Liver (tissue), 9 donors: Measurements from ENCODE around the gene ZNF580. TPM values are rescaled to one million over a fixed set of nuclear protein-coding genes. Genes with fewer than 3 reads are reported as not detected.

Experiments
- DNase-seq: peaks from one replicate; pipeline ENCODE4 v3.0.0-alpha.2; 2017; ENCODE audit warnings: low spot score
- H3K27ac ChIP-seq, 2 donors: one replicate each; pipeline ENCODE4 v1.7.0; 2013; ENCODE audit warnings: inconsistent platforms in 2 of 2, low read length in 2 of 2, control low read depth in 1 of 2, low read depth in 1 of 2, mild to moderate bottlenecking in 1 of 2
- H3K27me3 ChIP-seq, 4 donors: one replicate each; pipeline versions ENCODE4 v1.6.1 to v1.7.0; 2013; ENCODE audit warnings: low read length in 3 of 4, inconsistent platforms in 1 of 4, mild to moderate bottlenecking in 1 of 4, moderate library complexity in 1 of 4; ENCODE audit not compliant: control insufficient read depth in 4 of 4, insufficient read depth in 4 of 4
- H3K36me3 ChIP-seq, 4 donors: one replicate each; pipeline versions ENCODE4 v1.6.1 to v1.7.0; 2013; ENCODE audit warnings: low read length in 3 of 4, mild to moderate bottlenecking in 3 of 4, low read depth in 1 of 4, moderate library complexity in 1 of 4; ENCODE audit not compliant: control insufficient read depth in 4 of 4, insufficient read depth in 3 of 4
- H3K4me1 ChIP-seq, 4 donors: one replicate each; pipeline versions ENCODE4 v1.6.1 to v1.7.0; 2013; ENCODE audit warnings: low read length in 3 of 4, mild to moderate bottlenecking in 3 of 4, moderate library complexity in 1 of 4; ENCODE audit not compliant: control insufficient read depth in 4 of 4, insufficient read depth in 4 of 4
- H3K4me3 ChIP-seq, 3 donors: one replicate each; pipeline versions ENCODE4 v1.6.1 to v1.7.0; 2013; ENCODE audit warnings: low read length in 3 of 3, control low read depth in 1 of 3, low read depth in 1 of 3, mild to moderate bottlenecking in 1 of 3
- H3K9ac ChIP-seq, 2 donors: one replicate each; pipeline ENCODE4 v1.7.0; 2013; ENCODE audit warnings: low read length in 2 of 2, mild to moderate bottlenecking in 2 of 2, moderate library complexity in 2 of 2, control low read depth in 1 of 2, low read depth in 1 of 2
- H3K9me3 ChIP-seq, 4 donors: one replicate each; pipeline versions ENCODE4 v1.6.1 to v1.7.0; 2013; ENCODE audit warnings: low read length in 3 of 4; ENCODE audit not compliant: control insufficient read depth in 4 of 4
- CTCF ChIP-seq: fragments of 150-350 bp; IDR thresholded peaks from 2 replicates; pipeline ENCODE4 v1.5.1; 2017; ENCODE audit warnings: improper control_type of control experiment, low read depth, low read length; ENCODE audit not compliant: missing input control
- EGR1 ChIP-seq, 2 donors: IDR thresholded peaks; 2 replicates each; pipeline ENCODE4 v1.6.1; 2016 to 2018; ENCODE audit warnings: antibody characterized with exemption in 2 of 2, low read depth in 2 of 2
- FOXA1 ChIP-seq: IDR thresholded peaks from 2 replicates; pipeline ENCODE4 v1.6.1; 2016; ENCODE audit warnings: antibody characterized with exemption
- FOXA2 ChIP-seq: IDR thresholded peaks from 2 replicates; pipeline ENCODE4 v1.6.1; 2016; ENCODE audit warnings: antibody characterized with exemption
- HNF4A ChIP-seq, 2 donors: conservative IDR thresholded peaks; 2 replicates each; pipeline ENCODE4 v1.6.1; 2016; ENCODE audit warnings: antibody characterized with exemption in 2 of 2, mild to moderate bottlenecking in 2 of 2
- HNF4G ChIP-seq: IDR thresholded peaks from 2 replicates; pipeline ENCODE4 v1.6.1; 2016; ENCODE audit warnings: antibody characterized with exemption
- JUND ChIP-seq, 2 donors: IDR thresholded peaks; 2 replicates each; pipeline ENCODE4 v1.6.1; 2016; ENCODE audit warnings: antibody characterized with exemption in 2 of 2
- NR2F2 ChIP-seq: IDR thresholded peaks from 2 replicates; pipeline ENCODE4 v1.6.1; 2016; ENCODE audit warnings: antibody characterized with exemption
- RAD21 ChIP-seq, 2 donors: IDR thresholded peaks; 2 replicates each; pipeline ENCODE4 v1.6.1; 2016; ENCODE audit warnings: antibody characterized with exemption in 2 of 2, mild to moderate bottlenecking in 2 of 2
- RXRA ChIP-seq, 2 donors: IDR thresholded peaks; 2 replicates each; pipeline ENCODE4 v1.6.1; 2017 to 2018; ENCODE audit warnings: antibody characterized with exemption in 2 of 2, mild to moderate bottlenecking in 1 of 2
- SP1 ChIP-seq: IDR thresholded peaks from 2 replicates; pipeline ENCODE4 v1.6.1; 2018; ENCODE audit warnings: antibody characterized with exemption, mild to moderate bottlenecking
- TAF1 ChIP-seq: conservative IDR thresholded peaks from 2 replicates; pipeline ENCODE4 v1.6.1; 2016; ENCODE audit warnings: antibody characterized with exemption, mild to moderate bottlenecking
- YY1 ChIP-seq: IDR thresholded peaks from 2 replicates; pipeline ENCODE4 v1.6.1; 2016; ENCODE audit warnings: antibody characterized with exemption, mild to moderate bottlenecking
- ZBTB33 ChIP-seq: IDR thresholded peaks from 2 replicates; pipeline ENCODE4 v1.6.1; 2016; ENCODE audit warnings: antibody characterized with exemption
- WGBS: extraction: QIAGEN DNeasy Blood & Tissue Kit; methylation state at CpG from one replicate; pipeline ENCODE4 v1.1.7; 2013; 5-methylcytosine and 5-hydroxymethylcytosine counted together
- polyA plus RNA-seq, 2 donors: library from polyadenylated mRNA; stranded (reverse) in 1 of 2; unstranded in 1 of 2; fragments of 200-250 nt in 1 of 2; fragments of >200 nt in 1 of 2; fragmentation: Nextera tagmentation in 1 of 2; extraction: Ambion mirVana in 1 of 2; gene quantifications; one replicate each; pipeline versions ENCODE4 v1.2.1 to v1.2.3, GENCODE V29; 2013 to 2015
- total RNA-seq, 2 donors: library from RNA; depleted of rRNA; stranded (reverse); fragments of >200 nt; gene quantifications; one replicate each; pipeline ENCODE4 v1.2.3, GENCODE V29; 2014
- TF ChIP-seq, protein P1 (sequence below): IDR thresholded peaks from 2 replicates; pipeline ENCODE4 v1.6.1; 2016; ENCODE audit warnings: antibody characterized with exemption
- TF ChIP-seq, protein P2 (sequence below): IDR thresholded peaks from 2 replicates; pipeline ENCODE4 v1.6.1; 2016; ENCODE audit warnings: antibody characterized with exemption
- donor health status: healthy.
- donor health status: healthy.
- donor health status: healthy.
- donor health status: healthy.
- donor health status: healthy.

ZNF580 gene
- total and polyA plus RNA-seq, 4 donors = 2.6 to 5.2 (median 5.1) TPM

- TF ChIP-seq ZBTB33 (no peak), SP1 (no peak), TAF1 (no peak), HNF4A (conservative IDR thresholded peaks at IDR 0.05) (no peak)
Measured at GRCh38 chr19:55611300-55611982, 29.4 kb upstream of the ZNF580 start (continued).

GRCh38 chr19:55611983-55612645 lies 28.7 kb upstream of the ZNF580 start:
- H3K36me3 ChIP-seq = peaks cover 0 to 24% (median 12%) of the 10 kb centered on the region in 4 donors
- TF ChIP-seq HNF4G (no peak), EGR1 (IDR thresholded peaks at IDR 0.05; ENCODE audit: low read depth in 2 of 2) (no peak), YY1 (no peak), RXRA (IDR thresholded peaks at IDR 0.05) (no peak), FOXA2 (no peak), NR2F2 (no peak), SP1 (no peak), JUND (IDR thresholded peaks at IDR 0.05) (no peak)
- TF ChIP-seq, protein P1, sequence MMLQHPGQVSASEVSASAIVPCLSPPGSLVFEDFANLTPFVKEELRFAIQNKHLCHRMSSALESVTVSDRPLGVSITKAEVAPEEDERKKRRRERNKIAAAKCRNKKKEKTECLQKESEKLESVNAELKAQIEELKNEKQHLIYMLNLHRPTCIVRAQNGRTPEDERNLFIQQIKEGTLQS = no peak
- H3K9me3 ChIP-seq = no peaks in the 10 kb centered on the region
- no peaks in the 10 kb centered on the region for H3K27me3 ChIP-seq
- 88% methylated on average over 3 of the region's 3 CpGs for WGBS
- DNase-seq = no peak
- peaks cover 0 to 2% (median under 1%) of the 10 kb centered on the region in 4 donors for H3K4me1 ChIP-seq
- H3K27ac ChIP-seq = no peak overlapping the region
- H3K9ac ChIP-seq = no peak overlapping the region
- H3K4me3 ChIP-seq = no peak overlapping the region

DNA sequence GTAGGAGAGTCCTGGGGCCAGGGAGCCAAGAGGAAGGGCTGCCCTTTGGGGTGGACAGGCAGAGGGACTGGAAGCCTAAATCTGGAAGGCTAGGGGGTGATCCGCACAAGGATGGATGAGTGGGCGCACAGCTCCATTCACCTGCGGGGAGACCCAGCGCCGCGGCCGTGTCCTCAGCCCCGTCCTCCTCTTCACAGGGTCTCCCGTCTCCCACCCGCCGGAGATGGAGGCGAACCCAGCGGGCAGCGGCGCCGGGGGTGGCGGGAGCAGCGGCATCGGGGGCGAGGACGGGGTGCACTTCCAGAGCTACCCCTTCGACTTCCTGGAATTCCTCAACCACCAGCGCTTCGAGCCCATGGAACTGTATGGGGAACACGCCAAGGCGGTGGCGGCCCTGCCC lies 27.4 kb upstream of the ZNF580 start:
- no peak overlapping the region for H3K4me3 ChIP-seq
- H3K9me3 ChIP-seq = no peaks in the 10 kb centered on the region
- H3K36me3 ChIP-seq = peaks cover 0 to 28% (median 14%) of the 10 kb centered on the region in 4 donors
- H3K27ac ChIP-seq = no peak overlapping the region
- H3K4me1 ChIP-seq = no peaks in the 10 kb centered on the region
- WGBS = 97% methylated on average over 27 of the region's 27 CpGs
- no peaks in the 10 kb centered on the region for H3K27me3 ChIP-seq
- DNase-seq = no peak
- no peak overlapping the region for H3K9ac ChIP-seq
- TF ChIP-seq FOXA1 (no peak), NR2F2 (no peak), RAD21 (IDR thresholded peaks at IDR 0.05) (no peak), EGR1 (IDR thresholded peaks at IDR 0.05; ENCODE audit: low read depth in 2 of 2) (no peak), CTCF (no peak)
- TF ChIP-seq, protein P2, sequence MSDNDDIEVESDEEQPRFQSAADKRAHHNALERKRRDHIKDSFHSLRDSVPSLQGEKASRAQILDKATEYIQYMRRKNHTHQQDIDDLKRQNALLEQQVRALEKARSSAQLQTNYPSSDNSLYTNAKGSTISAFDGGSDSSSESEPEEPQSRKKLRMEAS = no peak
- TF ChIP-seq, protein P1 = no peak
